ENCODE measurements around the gene PARVA. TPM values are rescaled to one million over a fixed set of nuclear protein-coding genes. Genes with fewer than 3 reads are reported as not detected.

PARVA gene
- polyA plus RNA-seq, 3 donors, result not detected

GRCh38 chr11:12441231-12441861 is 64.0 kb downstream of the PARVA start:
- no peak overlapping the region for H3K4me3 ChIP-seq (replicated peaks in 1 of 3; ENCODE audit: low read depth in 2 of 3, low read length in 3 of 3)
- H3K9ac ChIP-seq (ENCODE audit: insufficient read depth, low read length, poor library complexity, severe bottlenecking), result no peak overlapping the region
- no peak overlapping the region for H3K4me2 ChIP-seq (replicated peaks; ENCODE audit: extremely low read depth, low read length, poor library complexity, severe bottlenecking)
- H3K4me1 ChIP-seq (ENCODE audit: control insufficient read depth in 1 of 2, insufficient read depth in 2 of 2, low read length in 2 of 2), result no peaks in the 10 kb centered on the region
- Mint-ChIP-seq H3K36me3 (no peaks in the 10 kb centered on the region), H3K4me3 (no peak overlapping the region), H3K9me3 (peaks cover 0 to 23% (median 4%) of the 10 kb centered on the region in 7 donors), H3K4me1 (peaks cover 1% of the 10 kb centered on the region), H3K27ac (no peak overlapping the region), H3K27me3 (ENCODE audit: low read depth in 3 of 3) (peaks cover 0 to 4% (median 3%) of the 10 kb centered on the region in 3 donors)
- H3K27me3 ChIP-seq (ENCODE audit: control insufficient read depth in 2 of 2, insufficient read depth in 2 of 2, low read length in 2 of 2), result no peaks in the 10 kb centered on the region
- no peak overlapping the region for H2AFZ ChIP-seq (ENCODE audit: insufficient read depth, low read depth, low read length, poor library complexity, severe bottlenecking)
- no peaks in the 10 kb centered on the region for H3K36me3 ChIP-seq (replicated peaks in 1 of 2; ENCODE audit: control insufficient read depth in 1 of 2, insufficient read depth in 2 of 2, low read length in 2 of 2)
- H3K79me2 ChIP-seq (ENCODE audit: insufficient read depth, low read length), result no peaks in the 10 kb centered on the region
- intact Hi-C loops (cut with micrococcal nuclease), result no loop called here
- H3K9me3 ChIP-seq (replicated peaks in 1 of 2; ENCODE audit: control insufficient read depth in 1 of 2, insufficient read depth in 1 of 2, low read length in 2 of 2), result no peaks in the 10 kb centered on the region
- no peak overlapping the region for H3K27ac ChIP-seq (ENCODE audit: low read depth in 1 of 2, low read length in 2 of 2)
- no peaks in the 10 kb centered on the region for H4K20me1 ChIP-seq (ENCODE audit: insufficient read depth, low read length)
- TF ChIP-seq CTCF (IDR thresholded peaks at IDR 0.05), result no peak
- no peak for DNase-seq
- WGBS (ENCODE audit: insufficient coverage), result no CpG with 5 or more reads among the region's 7 CpGs

- Mint-ChIP-seq H3K9me3 (peaks cover 0 to 10% (median 4%) of the 10 kb centered on the region in 7 donors), H3K27ac (no peak overlapping the region), H3K4me1 (peaks cover under 1% of the 10 kb centered on the region), H3K4me3 (no peak overlapping the region), H3K36me3 (no peaks in the 10 kb centered on the region), H3K27me3 (ENCODE audit: low read depth in 3 of 3) (peaks cover 0 to 4% (median 3%) of the 10 kb centered on the region in 3 donors)
- Histone ChIP-seq H4K20me1 (ENCODE audit: insufficient read depth, low read length) (no peaks in the 10 kb centered on the region), H2AFZ (ENCODE audit: insufficient read depth, low read depth, low read length, poor library complexity, severe bottlenecking) (no peak overlapping the region), H3K79me2 (ENCODE audit: insufficient read depth, low read length) (no peaks in the 10 kb centered on the region), H3K27me3 (ENCODE audit: control insufficient read depth in 2 of 2, insufficient read depth in 2 of 2, low read length in 2 of 2) (no peaks in the 10 kb centered on the region), H3K27ac (ENCODE audit: low read depth in 1 of 2, low read length in 2 of 2) (no peak overlapping the region), H3K9ac (ENCODE audit: insufficient read depth, low read length, poor library complexity, severe bottlenecking) (no peak overlapping the region), H3K9me3 (replicated peaks in 1 of 2; ENCODE audit: control insufficient read depth in 1 of 2, insufficient read depth in 1 of 2, low read length in 2 of 2) (no peaks in the 10 kb centered on the region), H3K4me1 (ENCODE audit: control insufficient read depth in 1 of 2, insufficient read depth in 2 of 2, low read length in 2 of 2) (no peaks in the 10 kb centered on the region), H3K36me3 (replicated peaks in 1 of 2; ENCODE audit: control insufficient read depth in 1 of 2, insufficient read depth in 2 of 2, low read length in 2 of 2) (no peaks in the 10 kb centered on the region), H3K4me3 (replicated peaks in 1 of 3; ENCODE audit: low read depth in 2 of 3, low read length in 3 of 3) (no peak overlapping the region), H3K4me2 (replicated peaks; ENCODE audit: extremely low read depth, low read length, poor library complexity, severe bottlenecking) (no peak overlapping the region)
- intact Hi-C loops (cut with micrococcal nuclease), result no loop called here
- TF ChIP-seq CTCF (IDR thresholded peaks at IDR 0.05), result no peak
- WGBS (ENCODE audit: insufficient coverage), result 47% methylated on average over 2 of the region's 2 CpGs
- no peak for DNase-seq
These were observed 67.2 kb downstream of the PARVA start for GRCh38 chr11:12444601-12445000.
